ENCODE measurements around the gene NRK.
"Not testable (repeated sequence)": the region's sequence is repeated elsewhere in the genome, so short reads cannot be mapped to it uniquely, and the experiment has no call there.

The NRK gene

DNA sequence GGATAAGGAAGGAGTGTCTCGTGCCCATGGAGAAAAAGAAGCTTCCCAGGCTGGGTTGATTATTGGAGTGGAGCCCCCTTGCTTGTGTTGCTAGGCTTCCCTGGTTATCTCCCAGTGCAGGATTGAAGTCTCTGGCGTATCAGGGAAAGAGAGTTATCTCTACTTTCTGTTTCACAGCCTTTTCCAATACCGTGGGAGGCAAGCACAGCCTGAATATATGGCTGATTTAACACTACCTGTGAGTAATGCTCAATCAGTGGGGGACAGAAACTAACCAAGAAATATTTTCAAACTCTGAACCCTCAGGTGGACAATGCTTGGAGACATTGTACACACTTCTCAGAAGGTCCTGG, 151.0 kb downstream of the NRK start:
- Histone ChIP-seq H3K36me3 (ENCODE audit: control insufficient read depth, insufficient read depth, low read length) (no peaks in the 10 kb centered on the region), H3K27ac (ENCODE audit: low read depth, low read length) (no peak overlapping the region), H3K27me3 (ENCODE audit: insufficient read depth, low read length, poor library complexity) (no peaks in the 10 kb centered on the region), H3K4me2 (ENCODE audit: low read length) (no peak overlapping the region), H3K79me2 (ENCODE audit: control insufficient read depth, insufficient read depth, low read length) (no peaks in the 10 kb centered on the region), H3K4ac (ENCODE audit: low read depth, low read length) (no peak overlapping the region), H3K79me1 (ENCODE audit: low read length) (no peaks in the 10 kb centered on the region), H3K23ac (ENCODE audit: low read length) (no peak overlapping the region), H2AK5ac (ENCODE audit: low read length) (no peak overlapping the region), H3K4me3 (ENCODE audit: low read length) (no peak overlapping the region), H3K18ac (ENCODE audit: low read length) (no peak overlapping the region), H2BK5ac (ENCODE audit: low read length) (no peak overlapping the region), H2BK15ac (replicated peaks; ENCODE audit: low read depth) (no peak overlapping the region), H3K4me1 (ENCODE audit: control insufficient read depth, low read depth, low read length) (no peaks in the 10 kb centered on the region), H3K9ac (ENCODE audit: low read length) (no peak overlapping the region), H4K5ac (ENCODE audit: low read length) (no peak overlapping the region), H4K8ac (ENCODE audit: low read depth, low read length) (no peak overlapping the region), H3K56ac (ENCODE audit: low read length) (no peak overlapping the region), H2BK120ac (ENCODE audit: low read depth, low read length) (no peak overlapping the region)
- WGBS (ENCODE audit: extremely low coverage, insufficient coverage, low lambda C conversion rate) = no CpG with 5 or more reads among the region's 3 CpGs
- DNase-seq = peak; percentile 7

DNA sequence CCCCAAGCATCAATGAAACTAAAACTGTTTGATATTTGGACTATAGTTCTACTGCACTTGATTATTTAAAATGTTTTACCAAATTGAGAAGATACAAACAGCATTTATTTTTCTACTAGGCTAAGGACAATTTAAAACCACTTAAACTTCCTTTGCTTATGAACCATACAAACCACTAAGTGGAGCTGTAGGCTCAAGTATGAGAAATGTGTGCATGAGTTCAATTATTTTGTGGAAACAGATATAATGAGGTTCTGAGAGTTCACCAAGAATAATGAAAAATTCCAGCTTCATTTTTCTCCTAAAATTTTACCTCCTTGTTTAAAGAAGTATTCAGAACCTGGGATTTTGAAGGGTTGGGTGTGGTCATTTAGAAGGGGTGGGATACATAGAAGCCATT, 153.0 kb downstream of the NRK start:
- H3K27ac ChIP-seq (ENCODE audit: low read depth, low read length) = no peak overlapping the region
- no peak overlapping the region for H3K18ac ChIP-seq (ENCODE audit: low read length)
- H3K27me3 ChIP-seq (ENCODE audit: insufficient read depth, low read length, poor library complexity) = no peaks in the 10 kb centered on the region
- no peaks in the 10 kb centered on the region for H3K36me3 ChIP-seq (ENCODE audit: control insufficient read depth, insufficient read depth, low read length)
- H3K4me1 ChIP-seq (ENCODE audit: control insufficient read depth, low read depth, low read length) = no peaks in the 10 kb centered on the region
- H2BK15ac ChIP-seq (replicated peaks; ENCODE audit: low read depth) = no peak overlapping the region
- no peak overlapping the region for H3K23ac ChIP-seq (ENCODE audit: low read length)
- H3K4me3 ChIP-seq (ENCODE audit: low read length) = no peak overlapping the region
- no peak overlapping the region for H3K9ac ChIP-seq (ENCODE audit: low read length)
- DNase-seq = peak; percentile 22
- H2BK5ac ChIP-seq (ENCODE audit: low read length) = no peak overlapping the region
- H3K56ac ChIP-seq (ENCODE audit: low read length) = no peak overlapping the region
- no peak overlapping the region for H2AK5ac ChIP-seq (ENCODE audit: low read length)
- no peak overlapping the region for H2BK120ac ChIP-seq (ENCODE audit: low read depth, low read length)
- no peak overlapping the region for H4K8ac ChIP-seq (ENCODE audit: low read depth, low read length)
- H3K79me1 ChIP-seq (ENCODE audit: low read length) = no peaks in the 10 kb centered on the region
- H3K79me2 ChIP-seq (ENCODE audit: control insufficient read depth, insufficient read depth, low read length) = no peaks in the 10 kb centered on the region
- no peak overlapping the region for H3K4me2 ChIP-seq (ENCODE audit: low read length)
- H3K4ac ChIP-seq (ENCODE audit: low read depth, low read length) = no peak overlapping the region
- H4K5ac ChIP-seq (ENCODE audit: low read length) = no peak overlapping the region

DNA sequence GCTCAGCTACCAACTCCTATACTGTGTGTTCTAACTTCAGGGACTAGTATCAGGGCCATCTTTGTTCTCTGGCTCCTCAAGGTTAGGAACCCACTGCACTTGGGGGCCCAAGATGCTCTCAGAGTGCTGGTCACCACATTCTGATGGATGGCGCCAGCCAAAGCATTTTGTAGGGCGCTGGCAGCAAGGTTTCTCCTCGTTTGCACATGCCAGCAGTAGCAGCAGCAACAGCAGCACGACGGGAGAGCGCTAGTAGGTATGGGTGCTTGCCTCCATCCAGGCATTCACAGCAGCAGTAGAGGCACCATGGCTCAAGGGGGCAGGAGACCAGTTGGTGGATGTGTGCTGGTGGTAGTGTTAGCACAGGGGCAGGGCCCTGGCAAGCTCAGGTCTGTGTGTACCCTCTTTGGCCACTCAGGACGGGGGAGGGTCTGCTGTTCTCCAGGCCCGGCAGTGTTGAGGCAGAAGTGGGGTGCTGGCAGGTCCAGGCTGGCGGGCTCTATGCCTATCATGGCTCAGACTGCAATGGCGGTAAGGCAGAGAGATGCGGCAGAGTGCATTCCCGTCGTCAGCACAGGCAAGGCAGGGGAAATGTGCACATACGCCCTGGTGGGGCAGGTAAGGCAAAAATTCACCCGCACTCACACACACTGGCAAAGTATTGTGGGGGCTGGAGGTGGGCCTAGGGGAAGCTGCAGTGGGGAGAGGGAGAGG, 159.6 kb downstream of the NRK start:
- H2AK5ac ChIP-seq (ENCODE audit: low read length) = no peak overlapping the region

DNA sequence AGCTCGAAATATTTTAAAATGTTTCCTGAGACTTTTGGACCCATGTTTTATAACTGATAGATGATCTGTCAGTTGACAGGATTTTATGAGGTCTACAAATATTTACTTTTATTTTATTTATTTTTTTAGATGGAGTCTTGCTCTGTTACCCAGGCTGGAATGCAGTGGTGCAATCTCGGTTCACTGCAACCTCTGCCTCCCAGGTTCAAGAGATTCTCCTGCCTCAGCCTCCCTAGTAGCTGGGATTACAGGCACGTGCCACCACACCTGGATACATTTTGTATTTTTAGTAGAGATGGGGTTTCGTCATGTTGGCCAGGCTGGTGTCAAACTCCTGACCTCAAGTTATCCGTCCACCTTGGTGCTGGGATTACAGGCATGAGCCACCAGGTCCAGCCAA, 166.1 kb downstream of the NRK start:
- not testable (repeated sequence) for H3K18ac ChIP-seq (ENCODE audit: low read length); H3K4me3 ChIP-seq (ENCODE audit: low read length); H2AK5ac ChIP-seq (ENCODE audit: low read length); DNase-seq; H2BK5ac ChIP-seq (ENCODE audit: low read length); H2BK15ac ChIP-seq (replicated peaks; ENCODE audit: low read depth); H3K79me1 ChIP-seq (ENCODE audit: low read length); H3K56ac ChIP-seq (ENCODE audit: low read length); H3K4me1 ChIP-seq (ENCODE audit: control insufficient read depth, low read depth, low read length); H3K36me3 ChIP-seq (ENCODE audit: control insufficient read depth, insufficient read depth, low read length); H3K27ac ChIP-seq (ENCODE audit: low read depth, low read length); H4K8ac ChIP-seq (ENCODE audit: low read depth, low read length); H3K27me3 ChIP-seq (ENCODE audit: insufficient read depth, low read length, poor library complexity); H3K4ac ChIP-seq (ENCODE audit: low read depth, low read length); H2BK120ac ChIP-seq (ENCODE audit: low read depth, low read length); H3K4me2 ChIP-seq (ENCODE audit: low read length); H3K79me2 ChIP-seq (ENCODE audit: control insufficient read depth, insufficient read depth, low read length); H3K23ac ChIP-seq (ENCODE audit: low read length); H4K5ac ChIP-seq (ENCODE audit: low read length); H3K9ac ChIP-seq (ENCODE audit: low read length)
- WGBS (ENCODE audit: extremely low coverage, insufficient coverage, low lambda C conversion rate) = no CpG with 5 or more reads among the region's 5 CpGs

More for the DNA sequence above, 159.6 kb downstream of the NRK start:
- H3K23ac ChIP-seq (ENCODE audit: low read length) = no peak overlapping the region
- H2BK120ac ChIP-seq (ENCODE audit: low read depth, low read length) = no peak overlapping the region
- no CpG with 5 or more reads among the region's 15 CpGs for WGBS (ENCODE audit: extremely low coverage, insufficient coverage, low lambda C conversion rate)
- H3K27ac ChIP-seq (ENCODE audit: low read depth, low read length) = no peak overlapping the region
- no peak overlapping the region for H4K5ac ChIP-seq (ENCODE audit: low read length)
- H3K36me3 ChIP-seq (ENCODE audit: control insufficient read depth, insufficient read depth, low read length) = no peaks in the 10 kb centered on the region
- H3K27me3 ChIP-seq (ENCODE audit: insufficient read depth, low read length, poor library complexity) = no peaks in the 10 kb centered on the region
- H3K4me2 ChIP-seq (ENCODE audit: low read length) = no peak overlapping the region
- no peak overlapping the region for H2BK15ac ChIP-seq (replicated peaks; ENCODE audit: low read depth)
- no peaks in the 10 kb centered on the region for H3K79me1 ChIP-seq (ENCODE audit: low read length)
- H3K9ac ChIP-seq (ENCODE audit: low read length) = no peak overlapping the region
- DNase-seq = no peak
- no peak overlapping the region for H2BK5ac ChIP-seq (ENCODE audit: low read length)
- no peak overlapping the region for H3K18ac ChIP-seq (ENCODE audit: low read length)
- no peak overlapping the region for H3K56ac ChIP-seq (ENCODE audit: low read length)
- H3K4ac ChIP-seq (ENCODE audit: low read depth, low read length) = no peak overlapping the region
- H4K8ac ChIP-seq (ENCODE audit: low read depth, low read length) = no peak overlapping the region
- no peaks in the 10 kb centered on the region for H3K4me1 ChIP-seq (ENCODE audit: control insufficient read depth, low read depth, low read length)
- no peaks in the 10 kb centered on the region for H3K79me2 ChIP-seq (ENCODE audit: control insufficient read depth, insufficient read depth, low read length)
- no peak overlapping the region for H3K4me3 ChIP-seq (ENCODE audit: low read length)

DNA sequence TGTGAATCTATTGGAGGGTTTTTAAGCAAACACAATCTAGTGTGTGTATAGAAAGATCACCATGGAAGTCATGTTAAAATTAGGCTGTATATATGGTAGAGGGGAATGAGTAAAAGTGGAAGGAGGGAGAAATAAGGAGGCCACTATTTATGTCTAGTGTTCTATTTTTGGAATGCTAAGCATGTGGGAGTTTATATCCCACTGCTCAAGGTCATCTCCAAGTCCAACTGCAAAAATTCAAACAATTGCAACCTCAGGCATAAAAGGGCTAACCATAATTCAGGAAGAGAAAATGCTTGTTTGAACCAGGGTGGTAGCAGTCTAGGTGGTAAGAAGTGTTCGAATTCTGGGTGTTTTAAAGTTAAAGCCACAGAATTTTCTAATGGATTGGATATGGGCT, 177.0 kb downstream of the NRK start:
- Histone ChIP-seq H3K56ac (ENCODE audit: low read length) (no peak overlapping the region), H3K36me3 (ENCODE audit: control insufficient read depth, insufficient read depth, low read length) (no peaks in the 10 kb centered on the region), H2BK120ac (ENCODE audit: low read depth, low read length) (no peak overlapping the region), H4K5ac (ENCODE audit: low read length) (no peak overlapping the region), H2AK5ac (ENCODE audit: low read length) (no peak overlapping the region), H3K9ac (ENCODE audit: low read length) (no peak overlapping the region), H3K4me1 (ENCODE audit: control insufficient read depth, low read depth, low read length) (no peaks in the 10 kb centered on the region), H3K4me2 (ENCODE audit: low read length) (no peak overlapping the region), H3K27ac (ENCODE audit: low read depth, low read length) (no peak overlapping the region), H3K79me1 (ENCODE audit: low read length) (no peaks in the 10 kb centered on the region), H3K18ac (ENCODE audit: low read length) (no peak overlapping the region), H2BK5ac (ENCODE audit: low read length) (no peak overlapping the region), H3K4me3 (ENCODE audit: low read length) (no peak overlapping the region), H3K4ac (ENCODE audit: low read depth, low read length) (no peak overlapping the region), H4K8ac (ENCODE audit: low read depth, low read length) (no peak overlapping the region), H3K23ac (ENCODE audit: low read length) (no peak overlapping the region), H3K27me3 (ENCODE audit: insufficient read depth, low read length, poor library complexity) (no peaks in the 10 kb centered on the region), H2BK15ac (replicated peaks; ENCODE audit: low read depth) (no peak overlapping the region), H3K79me2 (ENCODE audit: control insufficient read depth, insufficient read depth, low read length) (no peaks in the 10 kb centered on the region)
- DNase-seq = no peak
- no CpG with 5 or more reads among the region's 1 CpG for WGBS (ENCODE audit: extremely low coverage, insufficient coverage, low lambda C conversion rate)

DNA sequence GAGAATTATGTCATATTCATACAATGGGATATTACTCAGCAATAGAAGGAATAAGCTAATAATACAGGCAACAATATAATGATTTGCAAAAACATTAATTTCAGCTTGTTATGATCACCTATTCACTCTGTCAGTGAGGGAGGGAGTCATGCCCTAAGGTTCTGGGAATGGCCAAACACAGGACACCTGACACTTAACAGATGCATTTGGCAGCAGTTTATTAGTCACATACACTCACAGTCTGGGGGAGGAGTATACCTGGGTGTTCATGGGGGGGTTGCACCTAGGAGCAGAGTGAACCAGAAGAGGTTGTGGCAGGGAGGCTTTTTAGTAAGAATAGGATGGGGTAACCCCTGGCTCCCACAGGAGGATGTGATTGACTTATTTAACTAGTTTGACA, 177.9 kb downstream of the NRK start:
- no peaks in the 10 kb centered on the region for H3K36me3 ChIP-seq (ENCODE audit: control insufficient read depth, insufficient read depth, low read length)
- no peak overlapping the region for H4K8ac ChIP-seq (ENCODE audit: low read depth, low read length)
- no peak overlapping the region for H3K56ac ChIP-seq (ENCODE audit: low read length)
- no peak overlapping the region for H3K4me3 ChIP-seq (ENCODE audit: low read length)
- H3K9ac ChIP-seq (ENCODE audit: low read length) = no peak overlapping the region
- H2AK5ac ChIP-seq (ENCODE audit: low read length) = no peak overlapping the region
- H3K27ac ChIP-seq (ENCODE audit: low read depth, low read length) = no peak overlapping the region
- H4K5ac ChIP-seq (ENCODE audit: low read length) = no peak overlapping the region
- no peaks in the 10 kb centered on the region for H3K27me3 ChIP-seq (ENCODE audit: insufficient read depth, low read length, poor library complexity)
- no peak overlapping the region for H2BK5ac ChIP-seq (ENCODE audit: low read length)
- H3K18ac ChIP-seq (ENCODE audit: low read length) = no peak overlapping the region
- no peak overlapping the region for H3K4me2 ChIP-seq (ENCODE audit: low read length)
- H3K23ac ChIP-seq (ENCODE audit: low read length) = no peak overlapping the region
- H2BK120ac ChIP-seq (ENCODE audit: low read depth, low read length) = no peak overlapping the region
- no peaks in the 10 kb centered on the region for H3K79me2 ChIP-seq (ENCODE audit: control insufficient read depth, insufficient read depth, low read length)
- DNase-seq = no peak
- no peak overlapping the region for H3K4ac ChIP-seq (ENCODE audit: low read depth, low read length)
- no peaks in the 10 kb centered on the region for H3K79me1 ChIP-seq (ENCODE audit: low read length)
- H2BK15ac ChIP-seq (replicated peaks; ENCODE audit: low read depth) = no peak overlapping the region
- no peaks in the 10 kb centered on the region for H3K4me1 ChIP-seq (ENCODE audit: control insufficient read depth, low read depth, low read length)

Data from mesendoderm (in vitro differentiated cells).